ENCODE data around the gene NUDT2.

NUDT2 gene

DNA sequence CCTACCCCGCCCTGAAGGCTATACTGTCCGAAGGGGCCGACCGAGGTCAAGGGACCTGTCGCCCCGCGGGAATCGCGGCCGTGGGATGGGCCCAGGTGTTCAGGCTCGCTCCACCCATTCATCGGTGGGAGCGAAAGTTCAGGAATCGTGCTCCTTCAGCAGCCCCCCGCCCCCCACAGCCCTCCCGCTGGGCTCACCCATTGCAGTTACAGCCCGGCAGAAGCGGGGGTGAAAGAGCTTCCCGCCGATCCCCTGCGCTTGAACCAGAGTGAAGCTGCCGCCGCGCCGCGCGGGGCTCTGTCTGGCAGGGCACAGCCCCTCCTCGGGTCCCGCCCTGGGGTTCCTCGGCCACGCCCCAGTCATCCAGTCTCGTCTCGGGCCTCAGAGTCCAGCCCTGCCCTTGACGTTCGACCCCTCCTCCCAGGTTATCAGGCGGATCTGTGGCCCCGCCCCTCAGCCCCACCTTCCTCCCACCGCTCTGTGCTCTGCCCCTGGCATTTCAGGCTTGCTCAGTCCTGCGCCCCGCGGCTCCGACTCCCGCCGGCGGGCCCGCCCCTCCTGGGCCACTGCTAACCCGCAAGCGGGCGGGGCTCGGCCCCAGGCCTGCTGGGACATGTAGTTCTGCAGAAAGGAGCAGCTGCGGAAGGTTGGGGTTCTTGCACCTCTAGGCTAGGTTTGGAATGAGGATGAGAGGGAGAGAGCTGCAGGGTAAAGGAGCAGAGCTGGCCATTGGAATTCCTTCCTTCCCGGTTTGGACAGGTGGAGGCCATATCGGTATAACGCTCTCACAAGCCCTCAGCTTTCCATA, 47.4 kb downstream of the NUDT2 start, which contains the start of gene MYORG (continued):
- peak; percentile 61 for TF ChIP-seq ZNF341 (tag by site-specific recombination; IDR thresholded peaks at IDR 0.05; ENCODE audit: low read depth)
- TF ChIP-seq, protein P1, sequence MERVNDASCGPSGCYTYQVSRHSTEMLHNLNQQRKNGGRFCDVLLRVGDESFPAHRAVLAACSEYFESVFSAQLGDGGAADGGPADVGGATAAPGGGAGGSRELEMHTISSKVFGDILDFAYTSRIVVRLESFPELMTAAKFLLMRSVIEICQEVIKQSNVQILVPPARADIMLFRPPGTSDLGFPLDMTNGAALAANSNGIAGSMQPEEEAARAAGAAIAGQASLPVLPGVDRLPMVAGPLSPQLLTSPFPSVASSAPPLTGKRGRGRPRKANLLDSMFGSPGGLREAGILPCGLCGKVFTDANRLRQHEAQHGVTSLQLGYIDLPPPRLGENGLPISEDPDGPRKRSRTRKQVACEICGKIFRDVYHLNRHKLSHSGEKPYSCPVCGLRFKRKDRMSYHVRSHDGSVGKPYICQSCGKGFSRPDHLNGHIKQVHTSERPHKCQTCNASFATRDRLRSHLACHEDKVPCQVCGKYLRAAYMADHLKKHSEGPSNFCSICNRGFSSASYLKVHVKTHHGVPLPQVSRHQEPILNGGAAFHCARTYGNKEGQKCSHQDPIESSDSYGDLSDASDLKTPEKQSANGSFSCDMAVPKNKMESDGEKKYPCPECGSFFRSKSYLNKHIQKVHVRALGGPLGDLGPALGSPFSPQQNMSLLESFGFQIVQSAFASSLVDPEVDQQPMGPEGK (tag by site-specific recombination; IDR thresholded peaks at IDR 0.05): peak; percentile 83
- peak; percentile 26; the same call in 1 of the 2 replicates for TF ChIP-seq EGR2 (tag by site-specific recombination; IDR thresholded peaks at IDR 0.05; ENCODE audit: low read depth)
- peak; percentile 100 for TF ChIP-seq ZBTB8A (tag by site-specific recombination; IDR thresholded peaks at IDR 0.05)
- TF ChIP-seq, protein P2, sequence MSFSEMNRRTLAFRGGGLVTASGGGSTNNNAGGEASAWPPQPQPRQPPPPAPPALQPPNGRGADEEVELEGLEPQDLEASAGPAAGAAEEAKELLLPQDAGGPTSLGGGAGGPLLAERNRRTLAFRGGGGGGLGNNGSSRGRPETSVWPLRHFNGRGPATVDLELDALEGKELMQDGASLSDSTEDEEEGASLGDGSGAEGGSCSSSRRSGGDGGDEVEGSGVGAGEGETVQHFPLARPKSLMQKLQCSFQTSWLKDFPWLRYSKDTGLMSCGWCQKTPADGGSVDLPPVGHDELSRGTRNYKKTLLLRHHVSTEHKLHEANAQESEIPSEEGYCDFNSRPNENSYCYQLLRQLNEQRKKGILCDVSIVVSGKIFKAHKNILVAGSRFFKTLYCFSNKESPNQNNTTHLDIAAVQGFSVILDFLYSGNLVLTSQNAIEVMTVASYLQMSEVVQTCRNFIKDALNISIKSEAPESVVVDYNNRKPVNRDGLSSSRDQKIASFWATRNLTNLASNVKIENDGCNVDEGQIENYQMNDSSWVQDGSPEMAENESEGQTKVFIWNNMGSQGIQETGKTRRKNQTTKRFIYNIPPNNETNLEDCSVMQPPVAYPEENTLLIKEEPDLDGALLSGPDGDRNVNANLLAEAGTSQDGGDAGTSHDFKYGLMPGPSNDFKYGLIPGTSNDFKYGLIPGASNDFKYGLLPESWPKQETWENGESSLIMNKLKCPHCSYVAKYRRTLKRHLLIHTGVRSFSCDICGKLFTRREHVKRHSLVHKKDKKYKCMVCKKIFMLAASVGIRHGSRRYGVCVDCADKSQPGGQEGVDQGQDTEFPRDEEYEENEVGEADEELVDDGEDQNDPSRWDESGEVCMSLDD (tag by site-specific recombination; IDR thresholded peaks at IDR 0.05): no peak; the same call in 1 of the 2 replicates
- peak; percentile 76 for TF ChIP-seq ZNF76 (tag by site-specific recombination; IDR thresholded peaks at IDR 0.05; ENCODE audit: borderline replicate concordance, low read depth)
- TF ChIP-seq MEIS1 (CRISPR knock-in tag; IDR thresholded peaks at IDR 0.05; ENCODE audit: borderline replicate concordance): no peak
- 0 out of 2 replicates have a peak, but pooled peaks have one; percentile 21 for TF ChIP-seq ZFP69B (tag by site-specific recombination; IDR thresholded peaks at IDR 0.05)
- TF ChIP-seq, protein P3, sequence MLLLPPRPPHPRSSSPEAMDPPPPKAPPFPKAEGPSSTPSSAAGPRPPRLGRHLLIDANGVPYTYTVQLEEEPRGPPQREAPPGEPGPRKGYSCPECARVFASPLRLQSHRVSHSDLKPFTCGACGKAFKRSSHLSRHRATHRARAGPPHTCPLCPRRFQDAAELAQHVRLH (tag by site-specific recombination; IDR thresholded peaks at IDR 0.05): no peak
- peak; percentile 95 for TF ChIP-seq SP2 (tag by site-specific recombination; IDR thresholded peaks at IDR 0.05)
- peak; percentile 86 for TF ChIP-seq GLIS2 (tag by site-specific recombination; IDR thresholded peaks at IDR 0.05)
- no peak for TF ChIP-seq PBX3 (CRISPR knock-in tag; IDR thresholded peaks at IDR 0.05)
- no peak for TF ChIP-seq ZNF792 (tag by site-specific recombination; IDR thresholded peaks at IDR 0.05)
- TF ChIP-seq TRIM28 (IDR thresholded peaks at IDR 0.05; ENCODE audit: borderline replicate concordance, low read length): peak; percentile 17; the same call in 1 of the 2 replicates
- peak; percentile 85 for TF ChIP-seq KLF16 (tag by site-specific recombination; IDR thresholded peaks at IDR 0.05)
- TF ChIP-seq, protein P4, sequence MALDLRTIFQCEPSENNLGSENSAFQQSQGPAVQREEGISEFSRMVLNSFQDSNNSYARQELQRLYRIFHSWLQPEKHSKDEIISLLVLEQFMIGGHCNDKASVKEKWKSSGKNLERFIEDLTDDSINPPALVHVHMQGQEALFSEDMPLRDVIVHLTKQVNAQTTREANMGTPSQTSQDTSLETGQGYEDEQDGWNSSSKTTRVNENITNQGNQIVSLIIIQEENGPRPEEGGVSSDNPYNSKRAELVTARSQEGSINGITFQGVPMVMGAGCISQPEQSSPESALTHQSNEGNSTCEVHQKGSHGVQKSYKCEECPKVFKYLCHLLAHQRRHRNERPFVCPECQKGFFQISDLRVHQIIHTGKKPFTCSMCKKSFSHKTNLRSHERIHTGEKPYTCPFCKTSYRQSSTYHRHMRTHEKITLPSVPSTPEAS (tag by site-specific recombination; IDR thresholded peaks at IDR 0.05): 0 out of 2 replicates have a peak, but pooled peaks have one; percentile 7
- TF ChIP-seq ZNF324 (tag by site-specific recombination; IDR thresholded peaks at IDR 0.05): peak; percentile 54; the same call in 1 of the 2 replicates
- peak; percentile 95 for TF ChIP-seq KLF8 (tag by site-specific recombination; IDR thresholded peaks at IDR 0.05)
- TF ChIP-seq KLF10 (tag by site-specific recombination; IDR thresholded peaks at IDR 0.05): peak; percentile 69; the same call in 1 of the 2 replicates

Measured in HEK293 (cell line).